Measurements from ENCODE around the gene AEBP1.

Gene AEBP1

DNA sequence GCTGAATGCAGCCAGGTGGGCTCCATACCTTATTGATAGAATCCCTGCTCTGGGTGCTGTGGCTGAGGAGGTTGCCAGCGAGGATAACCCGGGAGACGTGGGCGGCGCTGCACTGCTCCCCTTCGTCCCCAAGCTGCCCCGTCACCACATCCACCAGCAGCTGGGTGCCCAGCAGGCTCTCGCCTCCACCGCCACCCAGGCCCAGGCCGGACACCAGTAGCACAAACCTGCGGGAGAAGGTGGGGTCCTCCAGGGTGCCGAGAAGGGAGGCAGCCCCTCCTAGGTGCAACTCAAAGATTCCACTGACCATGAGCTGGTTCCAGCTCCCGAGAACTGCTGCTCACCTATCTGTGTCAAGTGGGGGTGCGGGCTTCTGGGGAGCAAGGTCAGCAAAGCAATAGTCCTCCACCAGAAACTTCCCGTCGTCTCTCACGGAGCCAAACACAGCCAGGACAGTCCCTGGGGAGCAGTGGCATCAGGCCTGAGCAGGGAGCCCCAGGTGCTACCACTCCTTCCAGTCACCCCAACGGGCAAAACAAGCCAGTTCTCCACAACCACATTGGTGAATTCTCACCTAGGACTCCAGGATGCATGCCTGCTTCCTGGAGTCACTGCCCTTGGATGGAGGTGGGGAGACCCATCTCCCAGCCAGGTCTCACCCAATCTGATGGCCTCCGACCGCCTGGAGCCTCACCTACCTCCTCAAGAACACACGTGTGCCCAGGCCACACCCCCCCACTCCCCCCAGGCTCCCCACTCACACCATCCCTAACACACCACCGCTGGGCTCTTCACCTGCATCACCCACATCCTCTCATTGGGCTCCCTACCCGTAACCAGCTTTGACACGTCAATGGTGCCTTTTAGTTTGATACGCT lies 12.9 kb downstream of the AEBP1 start:
- no peak for DNase-seq (ENCODE audit: low spot score)
- H3K4me3 ChIP-seq, result no peak overlapping the region
- no peak overlapping the region for H3K27ac ChIP-seq
- TF ChIP-seq, protein P1, sequence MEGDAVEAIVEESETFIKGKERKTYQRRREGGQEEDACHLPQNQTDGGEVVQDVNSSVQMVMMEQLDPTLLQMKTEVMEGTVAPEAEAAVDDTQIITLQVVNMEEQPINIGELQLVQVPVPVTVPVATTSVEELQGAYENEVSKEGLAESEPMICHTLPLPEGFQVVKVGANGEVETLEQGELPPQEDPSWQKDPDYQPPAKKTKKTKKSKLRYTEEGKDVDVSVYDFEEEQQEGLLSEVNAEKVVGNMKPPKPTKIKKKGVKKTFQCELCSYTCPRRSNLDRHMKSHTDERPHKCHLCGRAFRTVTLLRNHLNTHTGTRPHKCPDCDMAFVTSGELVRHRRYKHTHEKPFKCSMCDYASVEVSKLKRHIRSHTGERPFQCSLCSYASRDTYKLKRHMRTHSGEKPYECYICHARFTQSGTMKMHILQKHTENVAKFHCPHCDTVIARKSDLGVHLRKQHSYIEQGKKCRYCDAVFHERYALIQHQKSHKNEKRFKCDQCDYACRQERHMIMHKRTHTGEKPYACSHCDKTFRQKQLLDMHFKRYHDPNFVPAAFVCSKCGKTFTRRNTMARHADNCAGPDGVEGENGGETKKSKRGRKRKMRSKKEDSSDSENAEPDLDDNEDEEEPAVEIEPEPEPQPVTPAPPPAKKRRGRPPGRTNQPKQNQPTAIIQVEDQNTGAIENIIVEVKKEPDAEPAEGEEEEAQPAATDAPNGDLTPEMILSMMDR (IDR thresholded peaks at IDR 0.05), result no peak

DNA sequence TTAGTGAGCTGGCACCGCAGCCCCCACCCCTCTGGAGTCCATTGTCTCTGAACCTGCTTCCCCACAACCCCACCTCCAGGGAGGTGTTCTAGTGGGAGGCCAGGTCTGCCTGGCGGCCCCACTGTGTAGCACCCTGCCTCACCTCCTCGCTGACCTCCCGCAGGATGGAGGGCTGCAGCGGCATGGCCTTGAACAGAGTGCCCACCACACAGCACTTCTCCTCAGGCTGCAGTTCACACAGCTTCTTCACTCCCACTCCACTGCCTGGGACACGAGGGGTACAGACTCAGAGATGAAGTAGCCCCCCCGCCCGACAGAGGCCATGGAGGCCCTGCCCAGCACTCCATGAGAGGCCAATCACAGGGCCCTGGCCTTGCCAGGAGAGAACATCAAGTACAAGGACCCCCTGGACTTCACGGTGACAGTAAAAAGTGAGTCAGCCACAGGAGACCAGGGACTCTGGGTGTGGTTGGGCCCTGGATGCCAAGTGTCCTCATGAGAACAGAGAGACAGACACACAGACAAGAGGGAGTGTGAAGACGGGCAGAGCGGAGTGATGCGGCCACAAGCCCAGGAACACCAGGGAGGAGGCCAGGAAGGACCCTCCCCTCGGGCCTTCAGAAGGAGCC lies 13.8 kb downstream of the AEBP1 start:
- TF ChIP-seq, protein P1 (IDR thresholded peaks at IDR 0.05), result no peak
- no peak for DNase-seq (ENCODE audit: low spot score)
- Histone ChIP-seq H3K27ac (peak overlapping the region in 1 of 2 donors; percentile 4), H3K4me3 (no peak overlapping the region)

DNA sequence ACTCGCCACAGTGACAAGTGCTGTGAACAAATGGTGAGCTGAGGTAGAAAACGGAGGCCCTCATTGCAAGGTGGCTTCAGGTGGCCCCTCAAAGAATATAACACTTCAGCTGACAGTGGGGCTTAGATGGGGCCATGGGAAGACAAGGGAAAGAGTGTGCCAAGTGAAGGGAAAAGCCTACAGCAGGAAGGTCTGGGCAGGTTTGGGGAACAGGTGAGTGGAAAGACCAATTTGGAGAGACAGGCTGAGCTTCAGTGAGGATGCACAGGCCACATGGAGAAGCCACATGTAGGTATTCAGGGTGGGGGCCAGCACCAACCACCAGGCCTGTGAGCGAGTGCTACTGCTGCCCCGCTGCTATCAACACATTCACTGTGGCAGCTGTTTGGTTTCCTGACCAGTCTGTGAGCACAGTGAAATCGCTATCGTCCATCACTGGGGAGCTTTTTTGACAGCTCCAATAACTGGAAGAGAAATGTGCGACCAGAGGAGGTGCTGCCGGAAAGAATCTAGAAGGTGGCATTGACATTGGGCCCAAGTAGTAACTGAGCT lies 15.8 kb downstream of the AEBP1 start:
- no peak overlapping the region for H3K4me3 ChIP-seq
- no peak overlapping the region for H3K27ac ChIP-seq
- no peak for DNase-seq (ENCODE audit: low spot score)
- TF ChIP-seq, protein P1 (IDR thresholded peaks at IDR 0.05), result no peak

DNA sequence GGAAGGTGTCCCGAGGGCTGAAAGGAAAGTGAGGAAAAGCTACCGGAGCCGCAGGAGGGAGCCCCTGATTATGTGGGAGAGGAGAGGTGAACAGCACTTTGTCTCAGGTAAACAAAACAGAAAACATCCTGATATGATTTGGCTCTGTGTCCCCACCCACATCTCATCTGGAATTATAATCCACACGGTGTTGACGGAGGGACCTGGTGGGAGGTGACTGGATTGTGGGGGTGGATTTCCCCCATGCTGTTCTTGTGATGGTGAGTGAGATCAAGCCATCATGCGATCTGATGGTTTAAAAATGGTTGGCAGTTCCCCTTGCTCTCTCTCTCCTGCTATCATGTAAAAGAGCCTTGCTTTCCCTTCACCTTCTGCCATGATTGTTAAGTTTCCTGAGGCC lies 16.2 kb downstream of the AEBP1 start:
- no peak overlapping the region for H3K4me3 ChIP-seq
- no peak for DNase-seq (ENCODE audit: low spot score)
- no peak overlapping the region for H3K27ac ChIP-seq
- TF ChIP-seq, protein P1 (IDR thresholded peaks at IDR 0.05), result no peak

DNA sequence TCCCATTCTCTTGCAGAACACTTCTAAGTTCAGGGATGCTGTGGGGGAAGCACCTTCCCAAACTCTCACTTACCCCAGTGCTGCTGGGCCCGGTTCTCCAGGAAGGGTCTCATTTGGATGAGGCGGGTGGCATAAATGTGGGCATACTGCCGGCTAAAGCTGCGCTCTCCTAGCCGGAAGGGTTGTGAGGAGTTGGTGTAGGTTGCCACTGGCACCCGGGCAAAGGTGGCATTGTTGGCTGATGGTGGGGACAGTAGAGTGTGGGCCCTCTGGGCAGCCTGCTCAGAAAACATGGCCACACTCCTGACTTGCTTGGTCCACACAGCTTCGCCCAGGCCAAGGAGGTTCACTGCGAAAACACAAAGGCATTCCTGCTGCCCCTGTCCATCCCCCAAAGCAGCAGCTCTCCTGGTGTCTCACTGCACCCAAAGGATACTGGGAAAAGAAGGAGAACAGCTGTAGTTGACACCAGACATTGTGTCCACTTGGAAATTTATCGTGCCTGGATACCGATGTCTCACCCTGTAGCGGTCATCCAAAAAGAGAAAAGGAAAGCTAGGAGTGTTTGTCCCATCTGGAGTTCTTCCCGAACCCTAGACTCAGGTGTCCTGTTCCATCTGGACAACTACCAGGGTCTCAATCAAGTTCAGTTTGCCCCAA lies 17.7 kb downstream of the AEBP1 start:
- H3K27ac ChIP-seq, result peak overlapping the region; percentile 42 to 89
- no peak overlapping the region for H3K4me3 ChIP-seq
- TF ChIP-seq, protein P1 (IDR thresholded peaks at IDR 0.05), result no peak
- no peak for DNase-seq (ENCODE audit: low spot score)

DNA sequence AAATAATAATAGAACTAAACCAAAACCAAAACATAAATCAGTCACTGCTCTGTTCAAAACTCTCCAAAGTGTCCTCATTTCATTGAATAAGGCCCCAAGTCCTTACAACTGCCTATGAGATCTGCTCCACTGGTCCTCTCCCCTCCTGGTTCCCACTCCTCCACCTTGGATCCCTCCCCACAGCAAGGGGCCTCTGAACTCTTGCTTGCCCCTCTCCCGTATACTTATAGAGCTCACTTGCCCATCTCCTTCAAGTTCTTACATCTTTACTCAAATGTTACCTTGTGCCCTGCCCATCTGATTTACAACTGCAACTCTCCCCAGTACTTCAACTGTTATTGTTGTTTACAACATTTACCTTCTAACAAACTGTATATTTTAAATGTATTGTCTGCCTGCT lies 18.4 kb downstream of the AEBP1 start:
- Histone ChIP-seq H3K4me3 (peak overlapping the region; percentile 92), H3K27ac (peak overlapping the region; percentile 89 to 94)
- TF ChIP-seq, protein P1 (IDR thresholded peaks at IDR 0.05), result no peak
- DNase-seq (ENCODE audit: low spot score), result no peak

Data from coronary artery (tissue), 2 donors.